Adrenal gland (tissue), 5 donors: Measurements from ENCODE around the gene NUTM2A.
"Not testable (repeated sequence)": the region's sequence is repeated elsewhere in the genome, so short reads cannot be mapped to it uniquely, and the experiment has no call there.

ENCODE experiments used
- CTCF ChIP-seq, 6 experiments: fragments of 450-650 bp in 4 of 6; fragments of 200-600 bp in 2 of 6; sonication (generic) in 1 of 6; IDR thresholded peaks; 1 replicate in 5 of 6; 2 replicates in 1 of 6; pipeline versions ENCODE4 v1.5.1 to v1.8.0; 2016 to 2021; ENCODE audit warnings: antibody characterized with exemption in 6 of 6, mild to moderate bottlenecking in 2 of 6, moderate library complexity in 1 of 6
- POLR2A ChIP-seq, 2 donors: fragments of 450-650 bp; IDR thresholded peaks; one replicate each; pipeline ENCODE4 v1.6.1; 2017; ENCODE audit warnings: antibody characterized with exemption in 2 of 2, mild to moderate bottlenecking in 2 of 2, moderate library complexity in 1 of 2
- donor health status: DM: no; HTN: no; CAD: no.

- not testable (repeated sequence) for TF ChIP-seq CTCF, POLR2A (IDR thresholded peaks at IDR 0.05)
These were observed 18.3 kb upstream of the NUTM2A start for GRCh38 chr10:87206922-87207321.
